ENCODE data around the gene NXPH2. TPM values are rescaled to one million over a fixed set of nuclear protein-coding genes. Genes with fewer than 3 reads are reported as not detected.
"Not testable (repeated sequence)": the region's sequence is repeated elsewhere in the genome, so short reads cannot be mapped to it uniquely, and the experiment has no call there.

NXPH2 gene
- total RNA-seq, 1 donor from 2014 or later = not detected

- intact Hi-C loops (cut with DNase I) = no loop called here
- no peak for ATAC-seq
- no peak for DNase-seq (ENCODE audit: low spot score)
These were observed 16.2 kb downstream of the NXPH2 start for GRCh38 chr2:138763971-138764370.

GRCh38 chr2:138762533-138762932 lies 17.7 kb downstream of the NXPH2 start:
- DNase-seq (ENCODE audit: low spot score) (no peak), ATAC-seq (no peak)
- intact Hi-C loops (cut with DNase I) = no loop called here

DNA sequence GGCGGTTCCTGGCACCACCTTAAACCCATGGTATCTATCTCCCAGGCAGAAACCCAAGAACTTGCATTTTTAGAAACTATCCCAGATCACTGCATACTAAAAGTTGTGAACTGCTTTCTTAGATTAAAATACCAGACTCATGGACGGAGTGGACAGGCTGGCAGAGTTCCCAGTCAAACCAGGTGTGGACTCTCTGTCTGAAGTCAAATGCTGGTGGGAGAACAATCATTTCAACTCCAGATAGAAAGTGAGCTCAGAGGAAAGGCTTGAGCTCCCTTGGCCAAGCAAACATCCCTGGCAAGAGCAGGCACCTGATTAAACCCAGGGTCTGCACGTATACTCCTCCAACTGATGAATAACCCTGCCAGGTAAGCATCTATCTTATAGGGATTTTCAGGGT lies 19.5 kb downstream of the NXPH2 start:
- ATAC-seq (no peak), DNase-seq (ENCODE audit: low spot score) (no peak)
- intact Hi-C loops (cut with DNase I) = no loop called here

GRCh38 chr2:138757384-138757783 lies 22.8 kb downstream of the NXPH2 start:
- ATAC-seq = no peak

DNA sequence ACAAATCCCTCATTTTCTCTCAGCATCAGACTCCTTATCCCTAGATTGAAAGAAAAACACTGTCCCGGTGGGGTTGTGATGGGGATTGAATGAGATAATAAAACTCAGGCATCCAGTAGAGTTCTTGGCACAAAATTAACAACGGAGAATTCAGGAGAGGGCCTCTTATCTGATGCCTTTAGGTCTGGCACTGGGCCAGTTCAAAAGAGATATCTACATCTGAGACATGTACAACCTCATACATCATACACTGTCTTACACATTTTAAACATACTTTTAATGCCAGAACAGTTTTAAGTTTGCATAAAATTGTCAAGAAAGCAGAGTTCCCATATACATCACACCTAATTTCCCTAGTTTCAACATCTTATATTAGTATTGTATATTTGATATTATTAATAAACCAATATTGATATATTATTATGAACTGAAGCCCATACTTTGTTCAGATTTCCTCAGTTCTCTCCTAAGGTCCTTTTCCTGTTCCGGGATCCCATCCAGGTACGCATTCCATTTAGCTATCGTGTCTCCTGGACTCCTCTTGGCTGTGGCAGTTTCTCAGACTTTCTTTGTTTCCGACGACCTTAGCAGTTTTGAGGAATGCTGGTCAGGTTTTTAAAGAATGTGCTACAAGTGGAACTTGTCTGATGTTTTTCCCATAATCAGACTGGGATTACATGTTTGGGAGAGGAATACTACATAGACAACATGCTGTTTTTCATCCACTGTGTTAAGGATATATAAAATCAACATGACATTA lies 27.8 kb downstream of the NXPH2 start:
- intact Hi-C loops (cut with DNase I) = no loop called here
- ATAC-seq (no peak), DNase-seq (ENCODE audit: low spot score) (no peak)

More at GRCh38 chr2:138757384-138757783, 22.8 kb downstream of the NXPH2 start:
- DNase-seq (ENCODE audit: low spot score) = no peak
- intact Hi-C loops (cut with DNase I) = no loop called here

DNA sequence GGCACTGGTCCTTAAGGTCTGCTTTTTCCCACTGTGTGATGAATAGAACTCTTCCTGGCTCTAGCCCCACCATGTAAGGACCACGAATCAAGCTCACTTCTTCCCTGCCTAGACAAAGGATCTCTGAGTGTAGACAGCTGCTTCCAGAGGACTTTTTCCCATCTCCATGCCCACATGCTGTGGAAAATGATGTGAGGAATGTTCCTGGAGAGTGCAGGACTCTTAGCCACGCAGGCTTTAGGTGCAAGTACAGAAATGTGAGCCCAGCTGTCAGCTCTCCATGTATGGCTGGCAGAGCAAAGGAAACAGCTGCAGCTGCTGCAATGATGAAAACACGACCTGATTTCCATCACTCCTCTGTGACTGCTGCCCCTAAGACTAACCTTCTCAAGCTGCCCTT lies 35.5 kb downstream of the NXPH2 start:
- intact Hi-C loops (cut with DNase I) = no loop called here
- no peak for ATAC-seq
- DNase-seq (ENCODE audit: low spot score) = no peak

DNA sequence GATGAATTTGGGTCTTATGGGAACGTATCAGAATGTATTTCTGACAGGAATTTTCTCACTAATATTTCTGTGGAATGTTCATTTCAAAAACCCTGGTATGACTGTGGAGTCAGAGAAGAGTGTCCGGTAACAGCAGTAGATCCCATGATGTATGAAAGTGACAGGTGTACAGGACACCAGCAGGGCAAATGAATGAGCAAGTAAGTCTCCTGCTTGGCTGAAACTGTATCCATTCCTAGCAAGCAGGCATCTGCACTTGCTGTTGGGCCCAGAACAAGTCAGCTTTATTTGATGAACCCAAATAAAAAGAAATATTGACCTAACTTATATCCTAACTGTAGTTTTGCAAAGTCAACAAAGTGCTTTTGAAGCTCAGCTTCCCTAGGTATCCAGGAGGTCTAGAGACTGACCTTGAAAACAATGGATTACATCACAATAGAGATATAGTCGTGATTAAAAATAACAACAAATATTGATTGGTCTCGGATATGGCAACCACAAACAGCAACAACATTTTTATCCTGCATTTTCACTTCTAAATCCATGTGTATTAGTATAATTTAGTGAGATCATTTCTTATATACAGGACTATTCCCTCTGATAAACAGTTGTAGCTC lies 37.6 kb downstream of the NXPH2 start:
- no peak for ATAC-seq
- intact Hi-C loops (cut with DNase I) = no loop called here

DNA sequence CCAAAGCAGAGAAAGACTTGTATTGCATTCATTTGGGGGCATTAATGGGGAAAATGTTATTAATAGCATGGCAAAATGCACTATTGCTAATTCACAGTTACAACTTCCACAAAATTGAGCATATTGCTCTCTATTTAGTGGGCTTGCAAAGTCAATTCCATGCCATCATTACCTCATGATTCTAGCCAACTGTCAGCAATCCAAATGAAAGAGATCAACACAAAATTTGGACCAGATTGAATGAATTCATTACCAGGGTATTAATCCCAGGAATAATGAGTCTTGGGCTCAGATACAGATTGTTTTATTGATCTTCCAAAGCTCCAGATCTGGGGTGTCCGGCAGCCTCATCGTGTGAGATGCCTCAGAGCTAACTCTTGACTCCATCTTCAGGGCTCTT lies 38.3 kb downstream of the NXPH2 start:
- intact Hi-C loops (cut with DNase I) = no loop called here
- ATAC-seq (no peak), DNase-seq (ENCODE audit: low spot score) (no peak)

More for the DNA sequence above, 37.6 kb downstream of the NXPH2 start:
- DNase-seq (ENCODE audit: low spot score) = no peak

DNA sequence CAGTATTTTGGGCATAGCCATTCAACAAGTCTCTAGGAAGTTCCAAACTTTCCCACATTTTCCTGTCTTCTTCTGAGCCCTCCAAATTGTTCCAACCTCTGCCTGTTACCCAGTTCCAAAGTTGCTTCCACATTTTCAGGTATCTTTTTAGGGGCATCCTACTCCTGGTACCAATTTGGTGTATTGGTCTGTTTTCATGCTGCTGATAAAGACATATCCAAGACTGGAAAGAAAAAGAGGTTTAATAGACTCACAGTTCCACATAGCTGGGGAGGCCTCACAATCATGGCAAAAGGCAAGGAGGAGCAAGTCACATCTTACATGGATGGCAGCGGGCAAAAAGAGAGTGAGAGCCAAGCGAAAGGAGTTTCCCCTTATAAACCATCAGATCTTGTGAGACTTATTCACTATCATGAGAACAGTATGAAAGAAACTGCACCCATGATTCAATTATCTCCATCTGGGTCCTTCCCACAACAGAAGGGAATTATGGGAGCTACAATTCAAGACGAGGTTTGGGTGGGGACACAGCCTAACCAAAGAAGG lies 43.1 kb downstream of the NXPH2 start:
- DNase-seq (ENCODE audit: low spot score); intact Hi-C loops (cut with DNase I); ATAC-seq: not testable (repeated sequence)

DNA sequence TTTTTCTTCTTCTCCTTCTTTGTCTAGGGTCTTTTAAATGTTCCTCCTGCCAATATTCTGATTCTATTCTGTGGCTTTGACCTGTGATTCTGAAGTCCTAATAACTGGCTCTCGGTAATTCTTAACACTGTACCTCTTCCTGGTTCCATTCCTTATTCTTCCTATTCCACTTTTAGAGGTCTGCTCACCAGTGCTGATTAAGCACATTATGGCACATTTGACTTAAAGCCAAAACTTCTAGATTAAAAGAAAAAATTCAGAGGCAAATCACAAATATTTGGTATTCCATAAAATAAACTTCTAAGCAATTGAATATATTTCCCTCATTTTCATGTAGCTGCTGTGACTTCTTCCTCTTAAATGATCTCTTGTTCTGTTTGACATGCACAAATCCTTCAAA lies 47.5 kb downstream of the NXPH2 start:
- intact Hi-C loops (cut with DNase I) = no loop called here
- ATAC-seq (no peak), DNase-seq (ENCODE audit: low spot score) (no peak)

DNA sequence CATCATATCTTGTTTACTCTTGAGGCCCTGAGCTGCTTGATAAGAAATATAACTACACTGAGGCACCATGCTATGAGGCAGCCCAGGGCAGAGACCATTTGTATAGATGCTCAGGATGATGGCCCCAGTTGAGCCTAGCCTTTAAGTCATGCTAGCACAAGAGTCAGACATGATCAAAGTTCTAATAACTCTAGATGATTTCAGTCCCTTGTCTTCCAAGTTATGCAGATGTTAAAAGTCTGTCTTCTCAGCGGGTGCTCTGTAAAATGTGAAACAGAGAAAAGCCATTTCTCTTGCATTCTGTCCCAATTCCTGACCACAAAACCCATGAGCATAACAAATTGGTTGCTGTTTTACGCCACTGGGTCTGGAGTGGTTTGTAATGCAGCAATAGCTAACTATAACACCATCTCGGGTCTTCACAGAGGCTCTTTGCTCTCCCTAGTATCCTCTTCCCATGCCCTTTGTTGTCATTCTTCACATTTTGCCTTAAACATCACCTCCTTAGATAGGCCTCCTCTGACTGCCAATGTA lies 49.6 kb downstream of the NXPH2 start:
- intact Hi-C loops (cut with DNase I) = no loop called here
- no peak for ATAC-seq
- no peak for DNase-seq (ENCODE audit: low spot score)

DNA sequence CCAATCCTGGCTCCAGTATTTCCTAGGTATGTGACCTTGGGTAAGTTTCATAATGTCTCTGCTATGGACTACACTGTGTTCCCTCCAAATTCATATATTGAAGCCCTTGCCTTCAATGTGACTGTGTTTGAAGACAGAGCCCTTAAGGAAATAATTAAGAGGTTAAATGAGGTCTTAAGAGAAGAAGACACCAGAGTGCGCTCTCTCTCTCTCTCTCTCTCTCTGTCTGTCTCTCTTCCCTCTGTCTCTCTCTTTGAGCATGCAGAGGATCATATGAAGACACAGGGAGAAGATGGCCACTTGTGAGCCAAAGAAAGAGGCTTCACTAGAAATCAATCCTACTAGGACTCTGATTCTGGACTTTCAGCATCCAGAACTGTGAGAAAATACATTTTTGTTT lies 52.2 kb downstream of the NXPH2 start:
- DNase-seq (ENCODE audit: low spot score) (no peak), ATAC-seq (no peak)
- intact Hi-C loops (cut with DNase I) = no loop called here

GRCh38 chr2:138726681-138727080 lies 53.5 kb downstream of the NXPH2 start:
- DNase-seq (ENCODE audit: low spot score) (no peak), ATAC-seq (no peak)

GRCh38 chr2:138724729-138725459 lies 55.3 kb downstream of the NXPH2 start:
- no peak for DNase-seq (ENCODE audit: low spot score)
- ATAC-seq = no peak
- intact Hi-C loops (cut with DNase I) = no loop called here

More at GRCh38 chr2:138726681-138727080, 53.5 kb downstream of the NXPH2 start:
- intact Hi-C loops (cut with DNase I) = no loop called here

DNA sequence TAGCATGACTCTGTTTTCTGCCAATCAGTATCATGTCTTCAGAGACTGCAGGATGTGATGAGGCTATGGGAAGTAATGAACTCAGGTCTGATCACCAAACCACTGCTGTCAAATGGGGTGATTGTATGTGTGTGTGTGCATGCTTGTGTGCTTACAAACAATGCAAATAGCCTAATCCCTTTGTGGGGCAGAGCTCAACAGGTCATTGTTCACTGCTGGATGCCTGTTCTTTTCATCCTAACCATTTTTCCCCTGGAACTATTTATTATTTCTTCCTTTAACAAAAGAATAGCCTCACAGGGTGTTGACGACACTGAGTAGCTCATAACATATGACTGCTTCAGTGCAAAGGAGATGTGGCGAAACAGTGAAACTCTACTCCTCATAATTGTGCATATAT lies 55.9 kb downstream of the NXPH2 start:
- DNase-seq (ENCODE audit: low spot score) = no peak
- no peak for ATAC-seq
- intact Hi-C loops (cut with DNase I) = no loop called here

- intact Hi-C loops (cut with DNase I) = no loop called here
- no peak for DNase-seq (ENCODE audit: low spot score)
- no peak for ATAC-seq
These were observed 56.8 kb downstream of the NXPH2 start for GRCh38 chr2:138723196-138723987.

DNA sequence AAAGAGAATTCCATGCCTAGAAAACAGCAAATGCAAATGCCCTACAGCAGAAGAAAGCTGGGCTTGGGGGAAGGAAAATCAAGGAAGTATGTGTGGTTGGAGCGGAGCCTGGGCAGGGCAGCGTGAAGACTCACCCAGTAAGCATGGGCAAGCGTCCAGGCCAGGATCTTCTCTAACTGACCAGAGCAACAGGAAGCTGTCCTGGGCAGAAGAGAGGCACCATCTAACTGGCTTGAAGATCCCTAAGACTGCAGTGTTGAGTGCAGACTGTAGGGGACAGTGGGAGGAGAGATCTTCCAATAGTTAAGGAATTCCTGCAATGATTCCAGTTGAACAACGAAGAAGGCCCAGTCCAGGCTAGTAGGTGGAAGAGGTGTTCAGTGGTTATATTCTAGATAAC lies 57.9 kb downstream of the NXPH2 start:
- ATAC-seq (no peak), DNase-seq (ENCODE audit: low spot score) (no peak)
- intact Hi-C loops (cut with DNase I) = no loop called here

DNA sequence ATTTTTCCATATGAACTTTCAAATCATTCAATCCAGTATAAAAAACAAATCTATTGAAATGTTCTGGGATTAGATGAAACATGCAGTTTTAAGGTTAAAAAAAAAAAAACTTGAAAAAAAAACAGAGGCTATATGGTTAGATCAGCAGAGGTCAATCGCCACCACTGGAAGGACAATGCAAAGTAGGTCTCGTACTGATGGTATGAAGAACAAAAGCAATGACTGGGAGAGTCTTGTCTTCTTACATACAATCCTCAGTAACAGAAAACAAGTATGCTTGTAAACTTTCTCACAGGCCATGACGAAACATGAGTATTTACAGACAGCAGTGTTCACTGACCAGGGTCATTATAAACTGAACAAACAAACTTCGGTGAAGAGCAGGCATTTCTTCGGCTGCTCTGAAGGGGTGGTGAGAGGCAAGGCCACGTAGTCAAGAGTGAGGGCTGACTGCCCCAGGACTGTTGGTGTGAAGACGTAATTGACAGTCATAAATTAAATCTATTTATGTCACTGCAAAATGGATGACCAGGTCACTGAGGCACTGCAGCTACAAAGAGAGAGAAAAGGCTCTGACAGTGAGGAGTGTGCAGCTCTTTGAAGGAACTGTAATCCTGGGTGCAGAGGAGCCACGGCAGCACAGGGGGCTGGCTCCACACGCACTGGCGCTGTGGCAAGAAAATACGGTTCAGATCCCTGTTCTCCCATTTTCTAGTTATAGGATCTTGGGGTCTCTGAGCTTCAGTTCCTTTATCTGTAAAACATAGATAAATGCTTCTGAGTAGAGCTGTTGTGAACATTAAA lies 60.0 kb downstream of the NXPH2 start:
- ATAC-seq (no peak), DNase-seq (ENCODE audit: low spot score) (no peak)
- intact Hi-C loops (cut with DNase I) = no loop called here

Data from sciatic nerve (tissue), 2 donors.